ENCODE data around the gene ANTXRL. TPM values are rescaled to one million over a fixed set of nuclear protein-coding genes. Genes with fewer than 3 reads are reported as not detected.
"Not testable (repeated sequence)": the region's sequence is repeated elsewhere in the genome, so short reads cannot be mapped to it uniquely, and the experiment has no call there.

ANTXRL gene
- total RNA-seq, 1 experiment from 2014 or later = 0.26 TPM

- Histone ChIP-seq H3K27me3 (ENCODE audit: insufficient read depth, low read depth) (no peaks in the 10 kb centered on the region), H3K4me1 (replicated peaks; ENCODE audit: insufficient read depth) (no peaks in the 10 kb centered on the region), H4K20me1 (ENCODE audit: insufficient read depth) (no peaks in the 10 kb centered on the region), H3K36me3 (ENCODE audit: low read depth) (no peaks in the 10 kb centered on the region), H3K9me3 (ENCODE audit: insufficient read depth, low read depth) (peaks cover 4% of the 10 kb centered on the region; the same call in 1 of the 2 replicates), H3K9me2 (ENCODE audit: insufficient read depth) (no peaks in the 10 kb centered on the region), H3F3A (ENCODE audit: insufficient read depth, low read depth) (no peaks in the 10 kb centered on the region), H3K79me2 (ENCODE audit: low read depth) (no peaks in the 10 kb centered on the region), H3K4me3 (no peak overlapping the region), H3K27ac (no peak overlapping the region), H2AFZ (no peak overlapping the region), H3K4me2 (no peak overlapping the region)
- TF ChIP-seq CTCF (conservative IDR thresholded peaks at IDR 0.05) (no peak), EZH2 (IDR thresholded peaks at IDR 0.05; ENCODE audit: low read depth) (no peak)
- intact Hi-C loops (cut with micrococcal nuclease; ENCODE audit: unreplicated experiment) = no loop called here
- BruUV-seq (replicated peaks) = no TSS peak
- DNase-seq = no peak
- ChIA-PET POLR2A (ENCODE audit: unreplicated experiment) (no interaction called here), CTCF (no interaction called here)
These were observed 46.7 kb upstream of the ANTXRL start for GRCh38 chr10:46239993-46240683.

GRCh38 chr10:46240684-46241565 lies 45.9 kb upstream of the ANTXRL start:
- ChIA-PET CTCF (no interaction called here), POLR2A (ENCODE audit: unreplicated experiment) (no interaction called here)
- Histone ChIP-seq H3F3A (ENCODE audit: insufficient read depth, low read depth) (no peaks in the 10 kb centered on the region), H3K79me2 (ENCODE audit: low read depth) (no peaks in the 10 kb centered on the region), H3K27ac (no peak overlapping the region), H3K4me2 (no peak overlapping the region), H3K27me3 (ENCODE audit: insufficient read depth, low read depth) (no peaks in the 10 kb centered on the region), H3K9me2 (ENCODE audit: insufficient read depth) (no peaks in the 10 kb centered on the region), H3K36me3 (ENCODE audit: low read depth) (no peaks in the 10 kb centered on the region), H2AFZ (no peak overlapping the region), H3K4me1 (replicated peaks; ENCODE audit: insufficient read depth) (no peaks in the 10 kb centered on the region), H4K20me1 (ENCODE audit: insufficient read depth) (no peaks in the 10 kb centered on the region), H3K9me3 (ENCODE audit: insufficient read depth, low read depth) (peaks cover 4% of the 10 kb centered on the region; the same call in 1 of the 2 replicates), H3K4me3 (no peak overlapping the region)
- DNase-seq = no peak
- no TSS peak for BruUV-seq (replicated peaks)
- TF ChIP-seq CTCF (conservative IDR thresholded peaks at IDR 0.05) = no peak
- TF ChIP-seq EZH2 (IDR thresholded peaks at IDR 0.05; ENCODE audit: low read depth) = no peak
- intact Hi-C loops (cut with micrococcal nuclease; ENCODE audit: unreplicated experiment) = no loop called here

- H3K79me2 ChIP-seq (ENCODE audit: low read depth) = no peaks in the 10 kb centered on the region
- POLR2A ChIA-PET (ENCODE audit: unreplicated experiment) = no interaction called here
- H3K4me1 ChIP-seq (replicated peaks; ENCODE audit: insufficient read depth) = no peaks in the 10 kb centered on the region
- CTCF ChIA-PET = no interaction called here
- H2AFZ ChIP-seq = no peak overlapping the region
- no peak for DNase-seq
- no peak overlapping the region for H3K27ac ChIP-seq
- no peaks in the 10 kb centered on the region for H3K27me3 ChIP-seq (ENCODE audit: insufficient read depth, low read depth)
- H3K9me2 ChIP-seq (ENCODE audit: insufficient read depth) = no peaks in the 10 kb centered on the region
- no peaks in the 10 kb centered on the region for H4K20me1 ChIP-seq (ENCODE audit: insufficient read depth)
- H3K9me3 ChIP-seq (ENCODE audit: insufficient read depth, low read depth) = peaks cover 4% of the 10 kb centered on the region; the same call in 1 of the 2 replicates
- H3K36me3 ChIP-seq (ENCODE audit: low read depth) = no peaks in the 10 kb centered on the region
- H3K4me2 ChIP-seq = no peak overlapping the region
- no peak overlapping the region for H3K4me3 ChIP-seq
- intact Hi-C loops (cut with micrococcal nuclease; ENCODE audit: unreplicated experiment) = no loop called here
- H3F3A ChIP-seq (ENCODE audit: insufficient read depth, low read depth) = no peaks in the 10 kb centered on the region
- TF ChIP-seq CTCF (conservative IDR thresholded peaks at IDR 0.05) (no peak), EZH2 (IDR thresholded peaks at IDR 0.05; ENCODE audit: low read depth) (no peak)
- BruUV-seq (replicated peaks) = no TSS peak
These were observed 41.4 kb upstream of the ANTXRL start for GRCh38 chr10:46245381-46245900.

GRCh38 chr10:46246400-46247180 lies 40.2 kb upstream of the ANTXRL start:
- H3K4me1 ChIP-seq (replicated peaks; ENCODE audit: insufficient read depth); POLR2A ChIA-PET (ENCODE audit: unreplicated experiment); H2AFZ ChIP-seq; H3K9me2 ChIP-seq (ENCODE audit: insufficient read depth); H3K4me2 ChIP-seq; intact Hi-C loops (cut with micrococcal nuclease; ENCODE audit: unreplicated experiment); H4K20me1 ChIP-seq (ENCODE audit: insufficient read depth); H3K27me3 ChIP-seq (ENCODE audit: insufficient read depth, low read depth); H3K36me3 ChIP-seq (ENCODE audit: low read depth); CTCF ChIA-PET; H3K4me3 ChIP-seq; H3F3A ChIP-seq (ENCODE audit: insufficient read depth, low read depth); H3K27ac ChIP-seq; BruUV-seq (replicated peaks); H3K79me2 ChIP-seq (ENCODE audit: low read depth); H3K9me3 ChIP-seq (ENCODE audit: insufficient read depth, low read depth); DNase-seq: not testable (repeated sequence)
